Spleen (tissue), 11 donors: ENCODE results near the gene GCFC2. TPM values are rescaled to one million over a fixed set of nuclear protein-coding genes. Genes with fewer than 3 reads are reported as not detected.

Experiments used
- DNase-seq: peaks from one replicate; pipeline ENCODE4 v3.0.0-alpha.2; 2020
- H3K27ac ChIP-seq, 8 donors: fragments of 200-600 bp; sonication (generic) in 7 of 8; 1 replicate in 4 of 8; 2 replicates in 4 of 8; pipeline versions ENCODE4 v1.5.0 to v1.8.0; 2016 to 2021; ENCODE audit warnings: inconsistent platforms in 4 of 8, mild to moderate bottlenecking in 4 of 8, moderate library complexity in 1 of 8
- H3K27me3 ChIP-seq, 7 donors: fragments of 200-600 bp; sonication (generic) in 6 of 7; replicated peaks in 1 of 7; 1 replicate in 4 of 7; 2 replicates in 3 of 7; pipeline versions ENCODE4 v1.5.0 to v1.8.0; 2016 to 2021; ENCODE audit warnings: inconsistent platforms in 3 of 7, mild to moderate bottlenecking in 1 of 7
- H3K36me3 ChIP-seq, 6 donors: fragments of 200-600 bp; sonication (generic) in 5 of 6; 1 replicate in 4 of 6; 2 replicates in 2 of 6; pipeline versions ENCODE4 v1.5.0 to v1.8.0; 2016 to 2021; ENCODE audit warnings: inconsistent platforms in 2 of 6
- H3K4me1 ChIP-seq, 6 donors: fragments of 200-600 bp; sonication (generic) in 5 of 6; 1 replicate in 3 of 6; 2 replicates in 3 of 6; pipeline versions ENCODE4 v1.5.0 to v1.8.0; 2016 to 2021; ENCODE audit warnings: inconsistent platforms in 3 of 6
- H3K4me3 ChIP-seq, 8 donors: fragments of 200-600 bp; sonication (generic) in 7 of 8; 1 replicate in 4 of 8; 2 replicates in 4 of 8; pipeline versions ENCODE4 v1.5.0 to v1.8.0; 2016 to 2021; ENCODE audit warnings: inconsistent platforms in 4 of 8, mild to moderate bottlenecking in 4 of 8, moderate library complexity in 2 of 8
- H3K9me3 ChIP-seq, 8 donors: fragments of 200-600 bp; sonication (generic) in 7 of 8; 1 replicate in 4 of 8; 2 replicates in 4 of 8; pipeline versions ENCODE4 v1.5.0 to v1.8.0; 2016 to 2021; ENCODE audit warnings: inconsistent platforms in 4 of 8
- POLR2A ChIP-seq, 3 donors: fragments of 450-650 bp; IDR thresholded peaks; one replicate each; pipeline ENCODE4 v1.5.1; 2017; ENCODE audit warnings: antibody characterized with exemption in 3 of 3, mild to moderate bottlenecking in 1 of 3
- POLR2AphosphoS5 ChIP-seq, 3 donors: sonication (generic); formaldehyde crosslinking; IDR thresholded peaks; one replicate each; pipeline ENCODE4 v1.5.1; 2017; ENCODE audit warnings: antibody characterized with exemption in 3 of 3
- WGBS, 5 donors: extraction: QIAGEN DNeasy Blood & Tissue Kit in 3 of 5; methylation state at CpG; one replicate each; pipeline versions ENCODE4 v1.1.5 to v1.1.7; 2013 to 2018; 5-methylcytosine and 5-hydroxymethylcytosine counted together
- intact Hi-C: fragments of 100-400 bp; cut with DNase I; formaldehyde crosslinking; loops from one replicate; pipeline ENCODE4 v1.15.0; 2023; ENCODE audit warnings: low total_unique reads
- polyA plus RNA-seq, 3 donors: library from polyadenylated mRNA; stranded (reverse); fragments of 200-250 nt; gene quantifications; one replicate each; pipeline ENCODE4 v1.2.1, GENCODE V29; 2013
- total RNA-seq, 7 donors: library from RNA; depleted of rRNA in 3 of 7; stranded (reverse); fragments of >200 nt in 3 of 7; fragmentation: NEBNext Ultra II Directional in 4 of 7; extraction: Animal tissue kit (Norgen Biotek cat#: 25700) in 4 of 7; gene quantifications; one replicate each; pipeline versions ENCODE4 v1.1.0 to v1.2.1, GENCODE V29; 2016 to 2021
- TF ChIP-seq, protein P1 (sequence below), 11 experiments: fragments of 200-600 bp in 7 of 11; fragments of 450-650 bp in 4 of 11; sonication (generic) in 4 of 11; IDR thresholded peaks in 8 of 11; conservative IDR thresholded peaks in 3 of 11; 1 replicate in 7 of 11; 2 replicates in 4 of 11; pipeline versions ENCODE4 v1.4.0 to v1.8.0; 2016 to 2021; ENCODE audit warnings: antibody characterized with exemption in 11 of 11, inconsistent platforms in 4 of 11, mild to moderate bottlenecking in 1 of 11
- donor health status: healthy with polysubstance abuse.
- donor health status: DM: no; HTN: no; CAD: no; lungs with moderate emphysema.
- donor health status: DM: no; HTN: no; CAD: no.
- donor health status: Bipolar disorder and iron deficiency.
- donor health status: healthy.
- donor health status: DM: no; HTN: no; CAD: no.
- donor health status: DM: yes; HTN: yes; CAD: no.

GCFC2 gene
- total and polyA plus RNA-seq, 10 donors = 13.1 to 27.7 (median 20.5) TPM

DNA sequence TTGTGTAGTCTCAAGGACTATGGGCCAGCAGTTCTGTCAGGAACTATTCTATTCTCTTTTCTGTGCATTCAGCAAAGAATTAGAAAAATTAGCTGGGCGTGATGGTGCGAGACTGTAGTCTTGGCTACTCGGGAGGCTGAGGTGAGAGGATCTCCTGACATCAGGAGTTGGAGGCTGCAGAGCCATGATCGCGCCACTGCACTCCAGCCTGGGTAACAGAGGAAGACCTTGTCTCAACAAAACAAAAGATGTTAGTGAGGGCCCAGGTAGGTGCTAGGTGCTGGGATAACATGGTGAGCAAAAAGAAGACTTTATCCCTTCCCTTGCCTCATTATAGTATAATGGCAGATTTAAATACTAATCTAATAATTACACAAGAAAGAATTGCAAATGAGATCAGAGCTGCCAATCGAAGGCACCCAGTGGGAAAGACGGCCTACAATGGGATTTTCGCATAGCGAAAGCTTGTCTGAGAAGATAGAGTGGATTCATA is 64.6 kb downstream of the GCFC2 start:
- H3K4me3 ChIP-seq = peak overlapping the region; percentile 79 to 99 (median 90)
- no peak for DNase-seq
- intact Hi-C loops = no loop called here
- TF ChIP-seq, protein P1, sequence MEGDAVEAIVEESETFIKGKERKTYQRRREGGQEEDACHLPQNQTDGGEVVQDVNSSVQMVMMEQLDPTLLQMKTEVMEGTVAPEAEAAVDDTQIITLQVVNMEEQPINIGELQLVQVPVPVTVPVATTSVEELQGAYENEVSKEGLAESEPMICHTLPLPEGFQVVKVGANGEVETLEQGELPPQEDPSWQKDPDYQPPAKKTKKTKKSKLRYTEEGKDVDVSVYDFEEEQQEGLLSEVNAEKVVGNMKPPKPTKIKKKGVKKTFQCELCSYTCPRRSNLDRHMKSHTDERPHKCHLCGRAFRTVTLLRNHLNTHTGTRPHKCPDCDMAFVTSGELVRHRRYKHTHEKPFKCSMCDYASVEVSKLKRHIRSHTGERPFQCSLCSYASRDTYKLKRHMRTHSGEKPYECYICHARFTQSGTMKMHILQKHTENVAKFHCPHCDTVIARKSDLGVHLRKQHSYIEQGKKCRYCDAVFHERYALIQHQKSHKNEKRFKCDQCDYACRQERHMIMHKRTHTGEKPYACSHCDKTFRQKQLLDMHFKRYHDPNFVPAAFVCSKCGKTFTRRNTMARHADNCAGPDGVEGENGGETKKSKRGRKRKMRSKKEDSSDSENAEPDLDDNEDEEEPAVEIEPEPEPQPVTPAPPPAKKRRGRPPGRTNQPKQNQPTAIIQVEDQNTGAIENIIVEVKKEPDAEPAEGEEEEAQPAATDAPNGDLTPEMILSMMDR (IDR thresholded peaks at IDR 0.05 in 8 of 11, conservative IDR thresholded peaks at IDR 0.05 in 3 of 11) = no peak
- TF ChIP-seq POLR2AphosphoS5 (IDR thresholded peaks at IDR 0.05) = no peak
- no peak for TF ChIP-seq POLR2A (IDR thresholded peaks at IDR 0.05)
- no peaks in the 10 kb centered on the region for H3K9me3 ChIP-seq
- no peaks in the 10 kb centered on the region for H3K27me3 ChIP-seq
- WGBS, 5 donors = 86 to 91% (median 89%) methylated on average over 9 of the region's 9 CpGs
- peak overlapping the region; percentile 64 to 87 (median 82) for H3K27ac ChIP-seq
- H3K4me1 ChIP-seq = peaks cover 8 to 41% (median 26%) of the 10 kb centered on the region in 6 donors
- H3K36me3 ChIP-seq = peaks cover 0 to 27% (median 10%) of the 10 kb centered on the region in 6 donors

DNA sequence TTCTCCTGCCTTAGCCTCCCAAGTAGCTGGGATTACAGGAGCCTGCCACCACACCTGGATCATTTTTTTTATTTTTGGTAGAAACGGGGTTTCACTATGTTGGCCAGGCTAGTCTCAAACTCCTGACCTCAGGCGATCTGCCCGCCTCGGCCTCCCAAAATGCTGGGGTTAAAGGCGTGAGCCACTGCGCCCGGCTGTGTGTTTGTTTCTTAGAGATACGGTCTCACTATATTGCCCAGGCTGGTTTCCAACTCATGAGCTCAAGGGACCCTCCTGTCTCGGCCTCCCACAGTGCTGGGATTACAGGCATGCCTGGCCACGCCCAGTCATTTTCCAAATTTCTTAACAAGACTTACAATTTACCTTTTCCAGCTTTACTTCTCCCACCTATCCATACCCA is 65.1 kb downstream of the GCFC2 start:
- Histone ChIP-seq H3K27me3 (no peaks in the 10 kb centered on the region), H3K9me3 (no peaks in the 10 kb centered on the region), H3K4me3 (peak overlapping the region in 1 of 8 donors; percentile 96), H3K36me3 (peaks cover 0 to 22% (median 8%) of the 10 kb centered on the region in 6 donors), H3K27ac (no peak overlapping the region), H3K4me1 (peaks cover 8 to 46% (median 28%) of the 10 kb centered on the region in 6 donors)
- TF ChIP-seq, protein P1 (IDR thresholded peaks at IDR 0.05 in 8 of 11, conservative IDR thresholded peaks at IDR 0.05 in 3 of 11) = no peak
- TF ChIP-seq POLR2AphosphoS5 (IDR thresholded peaks at IDR 0.05) = no peak
- no peak for TF ChIP-seq POLR2A (IDR thresholded peaks at IDR 0.05)
- intact Hi-C loops = no loop called here
- WGBS, 5 donors = 94 to 97% (median 96%) methylated on average over 10 of the region's 10 CpGs
- DNase-seq = peak; percentile 75

DNA sequence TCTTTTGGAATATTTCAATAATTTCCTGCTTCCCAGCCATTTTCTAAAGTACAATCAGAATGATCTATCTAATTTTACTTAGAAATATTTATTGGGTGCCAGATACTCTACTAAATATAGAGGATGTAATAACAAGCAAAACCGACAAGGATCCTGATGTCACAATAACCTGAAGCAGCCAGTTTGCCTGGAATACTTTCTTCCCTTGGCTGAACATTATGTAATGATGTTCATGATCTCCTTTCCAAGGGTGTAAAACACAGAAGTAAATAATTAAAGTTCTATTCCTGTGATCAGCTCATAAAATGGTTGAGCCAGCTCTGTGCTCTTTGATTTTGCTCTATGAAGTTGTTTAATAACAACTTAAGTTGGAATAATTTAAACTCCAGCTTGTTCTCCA is 66.7 kb downstream of the GCFC2 start:
- Histone ChIP-seq H3K4me3 (no peak overlapping the region), H3K27ac (no peak overlapping the region), H3K9me3 (no peaks in the 10 kb centered on the region), H3K4me1 (peaks cover 8 to 47% (median 32%) of the 10 kb centered on the region in 6 donors), H3K36me3 (peaks cover 0 to 5% (median 0%) of the 10 kb centered on the region in 6 donors), H3K27me3 (no peaks in the 10 kb centered on the region)
- no peak for DNase-seq
- 69 to 90% (median 79%) methylated on average over 1 of the region's 1 CpG for WGBS, 5 donors
- intact Hi-C loops = loop anchor here (5.0 kb wide), 1 partner anchor 33 kb away; no protein-coding TSS in a partner anchor
- TF ChIP-seq POLR2AphosphoS5 (IDR thresholded peaks at IDR 0.05) (no peak), POLR2A (IDR thresholded peaks at IDR 0.05) (no peak)

DNA sequence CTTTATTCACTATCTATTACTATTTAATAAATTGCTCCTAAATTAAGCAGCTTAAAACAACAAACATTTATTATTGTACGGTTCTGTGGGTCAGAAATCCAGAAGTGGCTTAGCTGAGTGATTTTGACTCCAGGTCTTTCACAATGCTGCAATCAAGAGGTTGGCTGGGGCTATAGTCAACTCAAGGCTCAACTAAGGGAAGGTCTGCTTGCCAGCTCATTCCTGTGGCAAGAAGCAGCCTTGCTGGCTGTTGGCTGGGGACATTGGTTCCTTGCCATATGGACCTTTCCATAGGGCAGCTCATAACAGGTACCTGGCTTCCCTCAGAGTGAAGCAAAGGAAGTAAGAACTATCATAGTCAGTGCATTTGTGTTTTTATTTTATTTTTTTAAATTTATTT is 69.1 kb downstream of the GCFC2 start:
- H3K36me3 ChIP-seq = no peaks in the 10 kb centered on the region
- 72 to 93% (median 83%) methylated on average over 1 of the region's 1 CpG for WGBS, 5 donors
- peaks cover 0 to 26% (median 13%) of the 10 kb centered on the region in 6 donors for H3K4me1 ChIP-seq
- no peak for DNase-seq
- H3K27ac ChIP-seq = peak overlapping the region in 6 of 8 donors; percentile 1 to 60 (median 45)
- TF ChIP-seq POLR2AphosphoS5 (IDR thresholded peaks at IDR 0.05) = no peak
- no peak for TF ChIP-seq POLR2A (IDR thresholded peaks at IDR 0.05)
- TF ChIP-seq, protein P1 (IDR thresholded peaks at IDR 0.05 in 8 of 11, conservative IDR thresholded peaks at IDR 0.05 in 3 of 11) = no peak
- H3K4me3 ChIP-seq = no peak overlapping the region
- no peaks in the 10 kb centered on the region for H3K9me3 ChIP-seq
- intact Hi-C loops = loop anchor here (5.0 kb wide), 1 partner anchor 36 kb away; no protein-coding TSS in a partner anchor
- peaks cover 0 to 7% (median 0%) of the 10 kb centered on the region in 7 donors for H3K27me3 ChIP-seq
